Spleen (tissue), 7 donors: ENCODE data around the gene MYH14.

Experiments used
- POLR2A ChIP-seq, 3 donors: fragments of 450-650 bp; IDR thresholded peaks; one replicate each; pipeline ENCODE4 v1.5.1; 2017; ENCODE audit warnings: antibody characterized with exemption in 3 of 3, mild to moderate bottlenecking in 1 of 3
- POLR2AphosphoS5 ChIP-seq, 3 donors: sonication (generic); formaldehyde crosslinking; IDR thresholded peaks; one replicate each; pipeline ENCODE4 v1.5.1; 2017; ENCODE audit warnings: antibody characterized with exemption in 3 of 3
- TF ChIP-seq, protein P1 (sequence below), 11 experiments: fragments of 200-600 bp in 7 of 11; fragments of 450-650 bp in 4 of 11; sonication (generic) in 4 of 11; IDR thresholded peaks in 8 of 11; conservative IDR thresholded peaks in 3 of 11; 1 replicate in 7 of 11; 2 replicates in 4 of 11; pipeline versions ENCODE4 v1.4.0 to v1.8.0; 2016 to 2021; ENCODE audit warnings: antibody characterized with exemption in 11 of 11, inconsistent platforms in 4 of 11, mild to moderate bottlenecking in 1 of 11
- donor health status: DM: no; HTN: no; CAD: no; lungs with moderate emphysema.
- donor health status: DM: no; HTN: no; CAD: no.
- donor health status: DM: no; HTN: no; CAD: no.

GRCh38 chr19:50187937-50188336 is 15.5 kb upstream of the MYH14 start:
- TF ChIP-seq, protein P1, sequence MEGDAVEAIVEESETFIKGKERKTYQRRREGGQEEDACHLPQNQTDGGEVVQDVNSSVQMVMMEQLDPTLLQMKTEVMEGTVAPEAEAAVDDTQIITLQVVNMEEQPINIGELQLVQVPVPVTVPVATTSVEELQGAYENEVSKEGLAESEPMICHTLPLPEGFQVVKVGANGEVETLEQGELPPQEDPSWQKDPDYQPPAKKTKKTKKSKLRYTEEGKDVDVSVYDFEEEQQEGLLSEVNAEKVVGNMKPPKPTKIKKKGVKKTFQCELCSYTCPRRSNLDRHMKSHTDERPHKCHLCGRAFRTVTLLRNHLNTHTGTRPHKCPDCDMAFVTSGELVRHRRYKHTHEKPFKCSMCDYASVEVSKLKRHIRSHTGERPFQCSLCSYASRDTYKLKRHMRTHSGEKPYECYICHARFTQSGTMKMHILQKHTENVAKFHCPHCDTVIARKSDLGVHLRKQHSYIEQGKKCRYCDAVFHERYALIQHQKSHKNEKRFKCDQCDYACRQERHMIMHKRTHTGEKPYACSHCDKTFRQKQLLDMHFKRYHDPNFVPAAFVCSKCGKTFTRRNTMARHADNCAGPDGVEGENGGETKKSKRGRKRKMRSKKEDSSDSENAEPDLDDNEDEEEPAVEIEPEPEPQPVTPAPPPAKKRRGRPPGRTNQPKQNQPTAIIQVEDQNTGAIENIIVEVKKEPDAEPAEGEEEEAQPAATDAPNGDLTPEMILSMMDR (IDR thresholded peaks at IDR 0.05 in 8 of 11, conservative IDR thresholded peaks at IDR 0.05 in 3 of 11): no peak
- TF ChIP-seq POLR2AphosphoS5 (IDR thresholded peaks at IDR 0.05) (no peak), POLR2A (IDR thresholded peaks at IDR 0.05) (no peak)
